ENCODE results near the gene SPTLC2.
A peak's percentile ranks its signal among the peaks of the same experiment; 100 is the strongest.

The SPTLC2 gene

DNA sequence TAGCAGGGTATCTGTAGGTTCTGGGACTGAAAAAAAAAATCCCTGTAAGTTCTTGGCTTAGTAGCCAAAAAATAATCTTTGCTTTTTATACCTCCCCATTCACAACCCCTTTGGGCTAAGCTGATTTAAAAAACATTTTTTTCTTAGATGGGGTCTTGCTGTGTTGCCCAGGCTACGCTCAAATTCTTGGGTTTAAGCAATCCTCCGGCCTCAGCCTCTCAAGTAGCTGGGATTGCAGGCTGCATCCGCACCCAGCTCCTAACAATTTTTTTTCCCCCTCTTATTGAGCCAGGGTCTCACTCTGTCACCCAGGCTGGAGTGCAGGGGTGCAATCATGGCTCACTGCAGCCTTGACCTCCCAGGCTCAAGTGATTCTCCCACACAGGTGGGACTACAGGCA, 108.7 kb downstream of the SPTLC2 start:
- TF ChIP-seq, protein P1, sequence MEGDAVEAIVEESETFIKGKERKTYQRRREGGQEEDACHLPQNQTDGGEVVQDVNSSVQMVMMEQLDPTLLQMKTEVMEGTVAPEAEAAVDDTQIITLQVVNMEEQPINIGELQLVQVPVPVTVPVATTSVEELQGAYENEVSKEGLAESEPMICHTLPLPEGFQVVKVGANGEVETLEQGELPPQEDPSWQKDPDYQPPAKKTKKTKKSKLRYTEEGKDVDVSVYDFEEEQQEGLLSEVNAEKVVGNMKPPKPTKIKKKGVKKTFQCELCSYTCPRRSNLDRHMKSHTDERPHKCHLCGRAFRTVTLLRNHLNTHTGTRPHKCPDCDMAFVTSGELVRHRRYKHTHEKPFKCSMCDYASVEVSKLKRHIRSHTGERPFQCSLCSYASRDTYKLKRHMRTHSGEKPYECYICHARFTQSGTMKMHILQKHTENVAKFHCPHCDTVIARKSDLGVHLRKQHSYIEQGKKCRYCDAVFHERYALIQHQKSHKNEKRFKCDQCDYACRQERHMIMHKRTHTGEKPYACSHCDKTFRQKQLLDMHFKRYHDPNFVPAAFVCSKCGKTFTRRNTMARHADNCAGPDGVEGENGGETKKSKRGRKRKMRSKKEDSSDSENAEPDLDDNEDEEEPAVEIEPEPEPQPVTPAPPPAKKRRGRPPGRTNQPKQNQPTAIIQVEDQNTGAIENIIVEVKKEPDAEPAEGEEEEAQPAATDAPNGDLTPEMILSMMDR (IDR thresholded peaks at IDR 0.05; ENCODE audit: low read depth, low read length, missing control alignments), result no peak
- H3K27ac ChIP-seq, result peak overlapping the region; percentile 38
- DNase-seq, result no peak
- H3K4me3 ChIP-seq (ENCODE audit: low read depth, low read length), result no peak overlapping the region
- no peaks in the 10 kb centered on the region for H3K27me3 ChIP-seq (replicated peaks)
- peaks cover 22% of the 10 kb centered on the region for H3K36me3 ChIP-seq (replicated peaks)
- in situ Hi-C loops (cut with HindIII; ENCODE audit: low pct_ligation_motif_present, low sequenced_read_pairs), result no loop called here

DNA sequence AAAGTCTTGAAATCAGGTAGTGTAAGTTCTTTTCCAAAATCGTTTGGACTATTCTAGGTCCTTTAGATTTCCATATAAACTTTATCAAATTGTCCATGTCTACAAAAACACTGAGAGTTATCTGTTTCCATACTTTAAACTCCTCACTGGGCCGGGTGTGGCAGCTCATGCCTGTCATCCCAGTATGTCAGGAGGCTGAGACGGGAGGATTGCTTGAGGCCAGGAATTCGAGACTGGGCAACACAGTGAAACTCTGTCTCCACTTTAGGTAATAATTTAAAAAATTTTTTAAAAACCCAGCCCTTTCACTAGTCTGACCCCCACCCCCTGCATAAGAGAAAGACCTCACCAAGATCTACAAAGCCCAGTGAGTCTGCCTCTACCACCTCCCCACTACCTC, 111.4 kb downstream of the SPTLC2 start:
- Histone ChIP-seq H3K36me3 (replicated peaks) (peaks cover 7% of the 10 kb centered on the region), H3K27me3 (replicated peaks) (peaks cover under 1% of the 10 kb centered on the region), H3K4me3 (ENCODE audit: low read depth, low read length) (no peak overlapping the region), H3K27ac (no peak overlapping the region)
- TF ChIP-seq, protein P1 (IDR thresholded peaks at IDR 0.05; ENCODE audit: low read depth, low read length, missing control alignments), result no peak
- in situ Hi-C loops (cut with HindIII; ENCODE audit: low pct_ligation_motif_present, low sequenced_read_pairs), result no loop called here
- no peak for DNase-seq

DNA sequence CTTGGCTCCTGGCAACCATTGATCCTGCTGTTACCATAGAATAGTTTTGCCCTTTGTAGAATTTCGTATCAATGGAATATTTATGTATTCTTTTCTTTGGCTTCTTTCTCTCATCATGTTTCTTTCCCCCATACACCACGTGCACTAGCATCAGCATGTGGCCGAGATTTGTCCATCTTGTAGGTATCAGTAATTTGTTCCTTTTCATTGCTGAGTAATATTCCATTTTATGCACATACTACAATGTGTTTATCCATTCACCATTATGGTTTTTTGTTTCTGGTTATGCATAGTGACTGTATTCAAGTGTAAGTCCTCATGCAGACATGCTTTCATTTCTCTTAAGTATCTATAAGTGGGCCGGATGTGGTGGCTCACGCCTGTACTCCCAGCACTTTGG, 113.3 kb downstream of the SPTLC2 start:
- DNase-seq, result no peak
- no peak overlapping the region for H3K27ac ChIP-seq
- in situ Hi-C loops (cut with HindIII; ENCODE audit: low pct_ligation_motif_present, low sequenced_read_pairs), result no loop called here
- no peak overlapping the region for H3K4me3 ChIP-seq (ENCODE audit: low read depth, low read length)
- TF ChIP-seq, protein P1 (IDR thresholded peaks at IDR 0.05; ENCODE audit: low read depth, low read length, missing control alignments), result no peak
- H3K27me3 ChIP-seq (replicated peaks), result peaks cover 19% of the 10 kb centered on the region
- peaks cover 6% of the 10 kb centered on the region for H3K36me3 ChIP-seq (replicated peaks)

DNA sequence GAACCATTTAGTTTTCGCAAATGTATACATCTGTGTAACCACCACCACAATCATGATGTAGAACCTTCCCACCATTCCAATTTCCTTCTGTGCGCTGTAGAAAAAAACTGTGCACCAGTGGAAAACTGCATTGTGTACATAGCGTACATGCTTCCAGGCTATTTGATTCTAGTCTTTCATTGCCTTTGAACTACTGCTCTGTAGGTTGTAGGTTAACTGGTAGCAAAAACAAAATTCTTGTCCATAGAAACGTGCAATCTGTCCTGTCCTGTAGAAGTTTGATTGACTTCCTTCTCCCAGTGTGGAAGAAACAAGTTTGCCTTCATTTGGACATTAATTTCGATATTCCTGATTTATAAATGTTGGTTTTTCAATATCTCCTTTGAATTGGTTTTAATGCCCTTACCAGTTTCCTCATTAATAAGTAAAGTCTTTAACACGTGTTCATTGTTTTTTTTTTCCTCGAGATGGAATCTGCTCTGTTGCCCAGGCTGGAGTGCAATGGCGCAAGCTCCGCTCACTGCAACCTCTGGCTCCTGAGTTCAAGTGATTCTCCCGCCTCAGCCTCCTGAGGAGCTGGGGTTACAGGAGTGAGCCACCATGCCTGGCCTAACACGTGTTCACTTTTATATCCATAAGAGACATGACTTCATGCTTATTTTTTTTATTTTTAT, 114.2 kb downstream of the SPTLC2 start:
- H3K27me3 ChIP-seq (replicated peaks), result peaks cover 24% of the 10 kb centered on the region
- in situ Hi-C loops (cut with HindIII; ENCODE audit: low pct_ligation_motif_present, low sequenced_read_pairs), result no loop called here
- H3K27ac ChIP-seq, result no peak overlapping the region
- TF ChIP-seq, protein P1 (IDR thresholded peaks at IDR 0.05; ENCODE audit: low read depth, low read length, missing control alignments), result no peak
- no peak overlapping the region for H3K4me3 ChIP-seq (ENCODE audit: low read depth, low read length)
- no peak for DNase-seq
- H3K36me3 ChIP-seq (replicated peaks), result peaks cover 4% of the 10 kb centered on the region

DNA sequence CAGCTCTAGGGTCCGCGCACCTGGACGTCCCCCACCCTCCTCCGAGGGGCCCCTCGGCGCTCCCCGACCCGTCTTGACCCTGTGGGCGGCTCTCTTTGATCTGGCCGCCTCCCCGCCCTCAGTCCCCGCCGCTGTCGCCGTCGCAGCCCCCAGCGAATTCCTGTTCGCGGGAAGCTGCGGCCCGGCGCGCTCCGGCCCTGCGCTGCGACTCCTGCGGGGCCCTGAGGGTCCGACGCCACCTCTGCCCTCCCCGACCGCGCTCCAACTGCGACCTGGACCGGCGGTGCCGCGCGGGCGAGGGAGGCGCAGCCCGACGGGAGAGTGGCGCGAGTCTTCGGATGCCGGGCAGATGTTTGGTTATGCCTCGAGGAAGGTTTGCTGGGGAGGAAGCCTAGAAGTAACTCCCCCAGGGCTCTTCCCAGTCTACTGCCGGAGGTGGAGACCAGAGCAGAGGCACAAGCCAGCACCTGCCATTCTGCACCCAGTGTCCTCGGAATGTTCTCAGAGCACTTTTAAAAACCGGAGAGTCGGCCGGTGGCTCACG, 117.4 kb downstream of the SPTLC2 start:
- Histone ChIP-seq H3K4me3 (ENCODE audit: low read depth, low read length) (peak overlapping the region; percentile 42), H3K27ac (no peak overlapping the region), H3K36me3 (replicated peaks) (no peaks in the 10 kb centered on the region), H3K27me3 (replicated peaks) (peaks cover 24% of the 10 kb centered on the region)
- DNase-seq, result no peak
- TF ChIP-seq, protein P1 (IDR thresholded peaks at IDR 0.05; ENCODE audit: low read depth, low read length, missing control alignments), result no peak
- in situ Hi-C loops (cut with HindIII; ENCODE audit: low pct_ligation_motif_present, low sequenced_read_pairs), result no loop called here

Measured in brain microvascular endothelial cell (primary cell).